GM23338 (cell line): ENCODE results near the gene SLIT1. TPM values are rescaled to one million over a fixed set of nuclear protein-coding genes. Genes with fewer than 3 reads are reported as not detected.

Experiments
- ATAC-seq: fragments of 200-7000 bp; cut with Tn5 transposase; 3 replicates; pipeline ENCODE4 v1.9.1; 2020
- DNase-seq: peaks from one replicate; pipeline ENCODE4 v3.0.0-alpha.2; 2015; ENCODE audit warnings: low spot score
- H2AFZ ChIP-seq: fragments of 200-600 bp; sonication (generic); 2 replicates; pipeline ENCODE4 v1.8.0; 2016; ENCODE audit warnings: antibody characterized with exemption, mild to moderate bottlenecking, moderate library complexity
- H3F3A ChIP-seq: fragments of 200-600 bp; sonication (generic); replicated peaks from 2 replicates; pipeline ENCODE4 v1.8.0; 2017; ENCODE audit warnings: antibody characterized with exemption, mixed run types, low read depth
- H3K27ac ChIP-seq: fragments of 200-600 bp; sonication (generic); 2 replicates; pipeline ENCODE4 v1.6.1; 2016; ENCODE audit warnings: low read depth
- H3K27me3 ChIP-seq: fragments of 200-600 bp; sonication (generic); 2 replicates; pipeline ENCODE4 v1.8.0; 2016; ENCODE audit warnings: mild to moderate bottlenecking, mixed run types, moderate library complexity; ENCODE audit not compliant: insufficient read depth
- H3K36me3 ChIP-seq: fragments of 200-600 bp; sonication (generic); 2 replicates; pipeline ENCODE4 v1.8.0; 2016; ENCODE audit warnings: mild to moderate bottlenecking; ENCODE audit not compliant: insufficient read depth
- H3K4me1 ChIP-seq: fragments of 200-600 bp; sonication (generic); 2 replicates; pipeline ENCODE4 v1.8.0; 2016; ENCODE audit warnings: mild to moderate bottlenecking, moderate library complexity; ENCODE audit not compliant: insufficient read depth
- H3K4me2 ChIP-seq: fragments of 200-600 bp; sonication (generic); 2 replicates; pipeline ENCODE4 v1.7.1; 2017; ENCODE audit warnings: mixed run types
- H3K4me3 ChIP-seq: fragments of 200-600 bp; sonication (generic); 2 replicates; pipeline ENCODE4 v1.6.1; 2016; ENCODE audit warnings: mixed run types
- H3K79me2 ChIP-seq: fragments of 200-600 bp; sonication (generic); replicated peaks from 2 replicates; pipeline ENCODE4 v1.8.0; 2017; ENCODE audit warnings: mild to moderate bottlenecking; ENCODE audit not compliant: insufficient read depth
- H3K9me2 ChIP-seq: fragments of 200-600 bp; sonication (generic); 2 replicates; pipeline ENCODE4 v1.8.0; 2017; ENCODE audit not compliant: insufficient read depth
- H4K20me1 ChIP-seq: fragments of 200-600 bp; sonication (generic); replicated peaks from 2 replicates; pipeline ENCODE4 v1.8.0; 2017; ENCODE audit warnings: mild to moderate bottlenecking; ENCODE audit not compliant: insufficient read depth
- H3K27ac Mint-ChIP-seq: 2 replicates; pipeline ENCODE4 v1.8.0; 2020; ENCODE audit warnings: inconsistent platforms, mild to moderate bottlenecking, moderate library complexity, mixed read lengths
- H3K27me3 Mint-ChIP-seq: 3 replicates; pipeline ENCODE4 v1.8.0; 2022; ENCODE audit warnings: low read depth, mild to moderate bottlenecking, moderate library complexity, mixed read lengths, inconsistent platforms; ENCODE audit not compliant: insufficient read depth, poor library complexity
- H3K36me3 Mint-ChIP-seq: 3 replicates; pipeline ENCODE4 v1.8.0; 2021; ENCODE audit warnings: low read depth, mild to moderate bottlenecking, inconsistent platforms, moderate library complexity, mixed read lengths
- H3K4me1 Mint-ChIP-seq: 3 replicates; pipeline ENCODE4 v1.8.0; 2020; ENCODE audit warnings: mild to moderate bottlenecking, inconsistent platforms, mixed read lengths
- H3K4me3 Mint-ChIP-seq: 3 replicates; pipeline ENCODE4 v1.8.0; 2021; ENCODE audit warnings: moderate library complexity, mild to moderate bottlenecking, inconsistent platforms, mixed read lengths
- H3K9me3 Mint-ChIP-seq: 3 replicates; pipeline ENCODE4 v1.8.0; 2020; ENCODE audit warnings: moderate library complexity, mild to moderate bottlenecking, inconsistent platforms, mixed read lengths
- CREB1 ChIP-seq: fragments of 250-450 bp; sonication (Bioruptor Pico); IDR thresholded peaks from 2 replicates; pipeline ENCODE4 v1.5.0; 2020; ENCODE audit warnings: low read depth, mild to moderate bottlenecking, moderate library complexity
- ETS1 ChIP-seq: IDR thresholded peaks from 2 replicates; pipeline ENCODE4 v1.6.1; 2016; ENCODE audit warnings: antibody characterized with exemption
- EZH2 ChIP-seq: fragments of 200-600 bp; sonication (generic); IDR thresholded peaks from one replicate; pipeline ENCODE4 v1.8.0; 2017; ENCODE audit warnings: antibody characterized with exemption, mild to moderate bottlenecking, low read depth; ENCODE audit not compliant: unreplicated experiment
- EZH2phosphoT487 ChIP-seq: fragments of 200-600 bp; sonication (generic); IDR thresholded peaks from one replicate; pipeline ENCODE4 v1.8.1; 2018; ENCODE audit warnings: antibody characterized with exemption; ENCODE audit not compliant: unreplicated experiment
- JUNB ChIP-seq: IDR thresholded peaks from one replicate; pipeline ENCODE4 v1.6.1; 2016; ENCODE audit warnings: antibody characterized with exemption; ENCODE audit not compliant: unreplicated experiment
- NANOG ChIP-seq: IDR thresholded peaks from 2 replicates; pipeline ENCODE4 v1.6.1; 2016; ENCODE audit warnings: antibody characterized with exemption, borderline replicate concordance
- POLR2AphosphoS5 ChIP-seq: IDR thresholded peaks from 2 replicates; pipeline ENCODE4 v1.6.1; 2016; ENCODE audit warnings: antibody characterized with exemption, low read depth
- REST ChIP-seq: IDR thresholded peaks from one replicate; pipeline ENCODE4 v1.6.1; 2018; ENCODE audit warnings: antibody characterized with exemption; ENCODE audit not compliant: unreplicated experiment
- STAT1 ChIP-seq: IDR thresholded peaks from one replicate; pipeline ENCODE4 v1.6.1; 2016; ENCODE audit warnings: antibody characterized with exemption; ENCODE audit not compliant: unreplicated experiment
- ZNF114 ChIP-seq: fragments of 250-450 bp; sonication (Bioruptor Pico); IDR thresholded peaks from 2 replicates; pipeline ENCODE4 v1.5.0; 2020; ENCODE audit warnings: mild to moderate bottlenecking, moderate library complexity
- ZNF331 ChIP-seq: fragments of 250-450 bp; sonication (Bioruptor Pico); IDR thresholded peaks from 2 replicates; pipeline ENCODE4 v1.5.0; 2020; ENCODE audit warnings: low read depth, mild to moderate bottlenecking, moderate library complexity
- ZNF462 ChIP-seq: fragments of 250-450 bp; sonication (Bioruptor Pico); IDR thresholded peaks from 2 replicates; pipeline ENCODE4 v1.5.0; 2020; ENCODE audit warnings: mild to moderate bottlenecking, moderate library complexity
- polyA plus RNA-seq: library from polyadenylated mRNA; unstranded; fragments of >200 nt; fragmentation: Nextera tagmentation; extraction: Ambion mirVana; gene quantifications from 2 replicates; pipeline ENCODE4 v1.2.1, GENCODE V29; 2016
- total RNA-seq: library from RNA; depleted of rRNA; stranded (reverse); fragments of >200 nt; shearing (Covaris generic); gene quantifications from 2 replicates; pipeline ENCODE4 v1.2.3, GENCODE V29; 2014
- TF ChIP-seq, protein P1 (sequence below), 2 experiments: fragments of 200-600 bp in 1 of 2; sonication (generic) in 1 of 2; conservative IDR thresholded peaks; 2 replicates each; pipeline versions ENCODE4 v1.5.1 to v1.6.1; 2016 to 2017; ENCODE audit warnings: antibody characterized with exemption in 2 of 2, low read depth in 2 of 2, mild to moderate bottlenecking in 2 of 2, moderate library complexity in 1 of 2

The SLIT1 gene
- total and polyA plus RNA-seq, 2 experiments from 2014 or later: 0.76 to 1.7 TPM

GRCh38 chr10:97188261-97188711, 2.5 kb upstream of the SLIT1 start (continued):
- TF ChIP-seq POLR2AphosphoS5: no peak
- TF ChIP-seq CREB1: no peak
- TF ChIP-seq JUNB: no peak
- TF ChIP-seq EZH2phosphoT487: no peak
- no peak for TF ChIP-seq NANOG
- no peak for TF ChIP-seq EZH2

- Mint-ChIP-seq H3K4me1 (peaks cover 22% of the 10 kb centered on the region), H3K27me3 (peaks cover 51% of the 10 kb centered on the region), H3K4me3 (peak overlapping the region; percentile 84), H3K36me3 (no peaks in the 10 kb centered on the region), H3K9me3 (no peaks in the 10 kb centered on the region), H3K27ac (no peak overlapping the region)
- H3F3A ChIP-seq: 0 out of 2 replicates have a peak, but pooled peaks cover 6% of the 10 kb centered on the region
- H3K4me2 ChIP-seq: no peak overlapping the region
- ATAC-seq (no peak), DNase-seq (no peak)
- H3K9me2 ChIP-seq: no peaks in the 10 kb centered on the region
- H4K20me1 ChIP-seq: no peaks in the 10 kb centered on the region; the same call in 1 of the 2 replicates
- H3K4me1 ChIP-seq: peaks cover 13% of the 10 kb centered on the region
- H3K79me2 ChIP-seq: no peaks in the 10 kb centered on the region
- no peaks in the 10 kb centered on the region for H3K36me3 ChIP-seq
- peaks cover 59% of the 10 kb centered on the region for H3K27me3 ChIP-seq
- no peak overlapping the region for H3K27ac ChIP-seq
- no peak for TF ChIP-seq STAT1
- no peak for TF ChIP-seq ZNF331
- TF ChIP-seq ZNF114 (CRISPR knock-in tag): no peak
- TF ChIP-seq NANOG: no peak
- no peak for TF ChIP-seq EZH2
- no peak for TF ChIP-seq CREB1
- TF ChIP-seq, protein P1, sequence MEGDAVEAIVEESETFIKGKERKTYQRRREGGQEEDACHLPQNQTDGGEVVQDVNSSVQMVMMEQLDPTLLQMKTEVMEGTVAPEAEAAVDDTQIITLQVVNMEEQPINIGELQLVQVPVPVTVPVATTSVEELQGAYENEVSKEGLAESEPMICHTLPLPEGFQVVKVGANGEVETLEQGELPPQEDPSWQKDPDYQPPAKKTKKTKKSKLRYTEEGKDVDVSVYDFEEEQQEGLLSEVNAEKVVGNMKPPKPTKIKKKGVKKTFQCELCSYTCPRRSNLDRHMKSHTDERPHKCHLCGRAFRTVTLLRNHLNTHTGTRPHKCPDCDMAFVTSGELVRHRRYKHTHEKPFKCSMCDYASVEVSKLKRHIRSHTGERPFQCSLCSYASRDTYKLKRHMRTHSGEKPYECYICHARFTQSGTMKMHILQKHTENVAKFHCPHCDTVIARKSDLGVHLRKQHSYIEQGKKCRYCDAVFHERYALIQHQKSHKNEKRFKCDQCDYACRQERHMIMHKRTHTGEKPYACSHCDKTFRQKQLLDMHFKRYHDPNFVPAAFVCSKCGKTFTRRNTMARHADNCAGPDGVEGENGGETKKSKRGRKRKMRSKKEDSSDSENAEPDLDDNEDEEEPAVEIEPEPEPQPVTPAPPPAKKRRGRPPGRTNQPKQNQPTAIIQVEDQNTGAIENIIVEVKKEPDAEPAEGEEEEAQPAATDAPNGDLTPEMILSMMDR (conservative IDR thresholded peaks at IDR 0.05; ENCODE audit: low read depth in 2 of 2): no peak
- TF ChIP-seq ETS1: no peak
- TF ChIP-seq JUNB: no peak
- TF ChIP-seq REST: no peak
- no peak for TF ChIP-seq EZH2phosphoT487
- no peak for TF ChIP-seq ZNF462 (CRISPR knock-in tag)
- no peak for TF ChIP-seq POLR2AphosphoS5
- H2AFZ ChIP-seq: no peak overlapping the region
- H3K4me3 ChIP-seq: no peak overlapping the region
These were observed 1.2 kb upstream of the SLIT1 start for GRCh38 chr10:97186911-97187310.
